KMS-11 (cell line): Measurements from ENCODE around the gene ATP8B3.

Experiments
- H2AFZ ChIP-seq: fragments of 200-600 bp; sonication (generic); 2 replicates; pipeline ENCODE4 v1.6.1; 2016; ENCODE audit warnings: antibody characterized with exemption, mixed run types, low read depth
- H3K27ac ChIP-seq: fragments of 200-600 bp; sonication (generic); 2 replicates; pipeline ENCODE4 v1.6.1; 2016; ENCODE audit warnings: mild to moderate bottlenecking, mixed run types
- H3K27me3 ChIP-seq: fragments of 200-600 bp; sonication (generic); 2 replicates; pipeline ENCODE4 v1.6.1; 2017; ENCODE audit warnings: mild to moderate bottlenecking, low read depth, mixed run types, moderate library complexity; ENCODE audit not compliant: insufficient read depth
- H3K36me3 ChIP-seq: fragments of 200-600 bp; sonication (generic); 2 replicates; pipeline ENCODE4 v1.6.1; 2017; ENCODE audit warnings: mild to moderate bottlenecking, mixed run types; ENCODE audit not compliant: insufficient read depth
- H3K4me1 ChIP-seq: fragments of 200-600 bp; sonication (generic); 2 replicates; pipeline ENCODE4 v1.6.1; 2016; ENCODE audit warnings: mild to moderate bottlenecking, low read depth, mixed run types; ENCODE audit not compliant: poor library complexity, severe bottlenecking
- H3K4me2 ChIP-seq: fragments of 200-600 bp; sonication (generic); 2 replicates; pipeline ENCODE4 v1.7.0; 2016; ENCODE audit warnings: mild to moderate bottlenecking, mixed run types
- H3K4me3 ChIP-seq: fragments of 200-600 bp; sonication (generic); IDR thresholded peaks from 2 replicates; pipeline ENCODE4 v1.6.1; 2017; ENCODE audit warnings: low read depth, low read length, mixed read lengths; ENCODE audit not compliant: insufficient read depth
- H3K79me2 ChIP-seq: fragments of 200-600 bp; sonication (generic); 2 replicates; pipeline ENCODE4 v1.6.1; 2016; ENCODE audit warnings: low read depth, mixed run types; ENCODE audit not compliant: insufficient read depth
- H3K9ac ChIP-seq: fragments of 200-600 bp; sonication (generic); 2 replicates; pipeline ENCODE4 v1.6.1; 2016; ENCODE audit warnings: mild to moderate bottlenecking, mixed run types
- H4K20me1 ChIP-seq: fragments of 200-600 bp; sonication (generic); 2 replicates; pipeline ENCODE4 v1.6.1; 2016; ENCODE audit warnings: mild to moderate bottlenecking, mixed run types; ENCODE audit not compliant: insufficient read depth
- CTCF ChIP-seq: fragments of 200-600 bp; sonication (generic); conservative IDR thresholded peaks from 2 replicates; pipeline ENCODE4 v1.6.1; 2017; ENCODE audit warnings: low read depth, mild to moderate bottlenecking, antibody characterized with exemption, low read length, moderate library complexity, mixed read lengths

Gene ATP8B3

DNA sequence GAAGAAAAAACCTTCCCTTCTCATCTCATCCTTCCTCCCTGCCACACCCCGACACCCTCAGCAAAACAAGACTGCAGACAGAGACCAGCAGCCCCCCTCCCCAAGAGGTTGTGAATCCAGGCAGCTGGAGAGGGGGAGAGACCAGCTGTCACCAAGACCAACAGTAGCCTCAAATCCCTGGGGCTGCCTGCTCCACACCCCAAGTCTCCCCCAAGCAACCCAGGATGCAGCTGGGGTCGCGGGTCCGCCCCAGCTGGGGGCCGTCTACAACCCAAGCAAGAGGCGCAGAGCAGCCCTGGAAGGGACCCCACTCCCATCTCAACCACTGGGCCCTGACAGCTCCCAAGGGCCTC, 44.2 kb upstream of the ATP8B3 start:
- peak overlapping the region; percentile 77; the same call in 1 of the 2 replicates for H3K4me2 ChIP-seq
- H3K27ac ChIP-seq = no peak overlapping the region
- H4K20me1 ChIP-seq = no peaks in the 10 kb centered on the region
- H3K4me3 ChIP-seq = no peak overlapping the region
- peaks cover 38% of the 10 kb centered on the region for H3K4me1 ChIP-seq
- H3K79me2 ChIP-seq = peaks cover 53% of the 10 kb centered on the region
- H2AFZ ChIP-seq = no peak overlapping the region
- no peaks in the 10 kb centered on the region for H3K27me3 ChIP-seq
- H3K36me3 ChIP-seq = no peaks in the 10 kb centered on the region
- TF ChIP-seq CTCF = no peak
- H3K9ac ChIP-seq = no peak overlapping the region

GRCh38 chr19:1855828-1856255, 43.8 kb upstream of the ATP8B3 start:
- no peak overlapping the region for H2AFZ ChIP-seq
- no peaks in the 10 kb centered on the region for H3K36me3 ChIP-seq
- H3K79me2 ChIP-seq = peaks cover 48% of the 10 kb centered on the region
- no peak overlapping the region for H3K4me3 ChIP-seq
- H4K20me1 ChIP-seq = no peaks in the 10 kb centered on the region
- peaks cover 38% of the 10 kb centered on the region for H3K4me1 ChIP-seq
- no peak overlapping the region for H3K27ac ChIP-seq
- no peak for TF ChIP-seq CTCF
- H3K27me3 ChIP-seq = no peaks in the 10 kb centered on the region
- no peak overlapping the region for H3K9ac ChIP-seq
- peak overlapping the region; percentile 77 for H3K4me2 ChIP-seq

- no peak overlapping the region for H3K9ac ChIP-seq
- no peak overlapping the region for H2AFZ ChIP-seq
- H3K79me2 ChIP-seq = peaks cover 42% of the 10 kb centered on the region
- no peak overlapping the region for H3K4me3 ChIP-seq
- H3K36me3 ChIP-seq = no peaks in the 10 kb centered on the region
- no peaks in the 10 kb centered on the region for H4K20me1 ChIP-seq
- H3K27ac ChIP-seq = no peak overlapping the region; the same call in 1 of the 2 replicates
- peak overlapping the region; percentile 77 for H3K4me2 ChIP-seq
- no peak for TF ChIP-seq CTCF
- peaks cover 38% of the 10 kb centered on the region for H3K4me1 ChIP-seq
- H3K27me3 ChIP-seq = no peaks in the 10 kb centered on the region
Measured at GRCh38 chr19:1855040-1855827, 43.2 kb upstream of the ATP8B3 start.

- TF ChIP-seq CTCF = no peak
- H3K36me3 ChIP-seq = no peaks in the 10 kb centered on the region
- H3K4me3 ChIP-seq = no peak overlapping the region
- H3K4me1 ChIP-seq = peaks cover 38% of the 10 kb centered on the region
- H4K20me1 ChIP-seq = no peaks in the 10 kb centered on the region
- H2AFZ ChIP-seq = no peak overlapping the region
- H3K27ac ChIP-seq = no peak overlapping the region; the same call in 1 of the 2 replicates
- peaks cover 35% of the 10 kb centered on the region for H3K79me2 ChIP-seq
- no peaks in the 10 kb centered on the region for H3K27me3 ChIP-seq
- H3K4me2 ChIP-seq = peak overlapping the region; percentile 77
- no peak overlapping the region for H3K9ac ChIP-seq
Measured at GRCh38 chr19:1854542-1855039, 42.5 kb upstream of the ATP8B3 start.
